ENCODE data around the gene CAMK1D.

Gene CAMK1D

GRCh38 chr10:12638781-12639180, 289.4 kb downstream of the CAMK1D start:
- no peak for TF ChIP-seq CTCF (conservative IDR thresholded peaks at IDR 0.05; ENCODE audit: low read depth, low read length)
- no peak overlapping the region for H3K27ac ChIP-seq
- no peak overlapping the region for H3K4me3 ChIP-seq (IDR thresholded peaks at IDR 0.05; ENCODE audit: insufficient read depth, low read depth, low read length)
- H3K9ac ChIP-seq: no peak overlapping the region
- H3K4me2 ChIP-seq: no peak overlapping the region
- H3K36me3 ChIP-seq (ENCODE audit: insufficient read depth): no peaks in the 10 kb centered on the region
- H3K79me2 ChIP-seq (ENCODE audit: insufficient read depth, low read depth): no peaks in the 10 kb centered on the region
- H2AFZ ChIP-seq (ENCODE audit: low read depth): no peak overlapping the region
- H3K4me1 ChIP-seq (ENCODE audit: low read depth, poor library complexity, severe bottlenecking): peaks cover 14% of the 10 kb centered on the region
- no peaks in the 10 kb centered on the region for H3K27me3 ChIP-seq (ENCODE audit: insufficient read depth, low read depth)
- no peaks in the 10 kb centered on the region for H4K20me1 ChIP-seq (ENCODE audit: insufficient read depth)

GRCh38 chr10:12639996-12640944, 290.9 kb downstream of the CAMK1D start:
- H3K36me3 ChIP-seq (ENCODE audit: insufficient read depth): no peaks in the 10 kb centered on the region
- no peaks in the 10 kb centered on the region for H4K20me1 ChIP-seq (ENCODE audit: insufficient read depth)
- H2AFZ ChIP-seq (ENCODE audit: low read depth): no peak overlapping the region
- no peak overlapping the region for H3K4me2 ChIP-seq
- no peaks in the 10 kb centered on the region for H3K79me2 ChIP-seq (ENCODE audit: insufficient read depth, low read depth)
- no peaks in the 10 kb centered on the region for H3K27me3 ChIP-seq (ENCODE audit: insufficient read depth, low read depth)
- H3K4me3 ChIP-seq (IDR thresholded peaks at IDR 0.05; ENCODE audit: insufficient read depth, low read depth, low read length): no peak overlapping the region
- H3K27ac ChIP-seq: no peak overlapping the region
- TF ChIP-seq CTCF (conservative IDR thresholded peaks at IDR 0.05; ENCODE audit: low read depth, low read length): no peak
- peaks cover 14% of the 10 kb centered on the region for H3K4me1 ChIP-seq (ENCODE audit: low read depth, poor library complexity, severe bottlenecking)
- no peak overlapping the region for H3K9ac ChIP-seq

- no peaks in the 10 kb centered on the region for H4K20me1 ChIP-seq (ENCODE audit: insufficient read depth)
- TF ChIP-seq CTCF (conservative IDR thresholded peaks at IDR 0.05; ENCODE audit: low read depth, low read length): no peak
- no peak overlapping the region for H3K9ac ChIP-seq
- no peaks in the 10 kb centered on the region for H3K36me3 ChIP-seq (ENCODE audit: insufficient read depth)
- H2AFZ ChIP-seq (ENCODE audit: low read depth): no peak overlapping the region
- peaks cover 14% of the 10 kb centered on the region for H3K4me1 ChIP-seq (ENCODE audit: low read depth, poor library complexity, severe bottlenecking)
- no peak overlapping the region for H3K4me2 ChIP-seq
- H3K27me3 ChIP-seq (ENCODE audit: insufficient read depth, low read depth): no peaks in the 10 kb centered on the region
- H3K4me3 ChIP-seq (IDR thresholded peaks at IDR 0.05; ENCODE audit: insufficient read depth, low read depth, low read length): no peak overlapping the region
- no peak overlapping the region for H3K27ac ChIP-seq
- H3K79me2 ChIP-seq (ENCODE audit: insufficient read depth, low read depth): no peaks in the 10 kb centered on the region
Observed at GRCh38 chr10:12642036-12642435, 292.7 kb downstream of the CAMK1D start.

GRCh38 chr10:12643279-12643678, 293.9 kb downstream of the CAMK1D start:
- Histone ChIP-seq H3K27ac (no peak overlapping the region), H2AFZ (ENCODE audit: low read depth) (no peak overlapping the region), H3K4me1 (ENCODE audit: low read depth, poor library complexity, severe bottlenecking) (peaks cover 3% of the 10 kb centered on the region), H4K20me1 (ENCODE audit: insufficient read depth) (no peaks in the 10 kb centered on the region), H3K9ac (no peak overlapping the region), H3K36me3 (ENCODE audit: insufficient read depth) (no peaks in the 10 kb centered on the region), H3K4me2 (no peak overlapping the region), H3K27me3 (ENCODE audit: insufficient read depth, low read depth) (no peaks in the 10 kb centered on the region), H3K79me2 (ENCODE audit: insufficient read depth, low read depth) (no peaks in the 10 kb centered on the region), H3K4me3 (IDR thresholded peaks at IDR 0.05; ENCODE audit: insufficient read depth, low read depth, low read length) (no peak overlapping the region)
- no peak for TF ChIP-seq CTCF (conservative IDR thresholded peaks at IDR 0.05; ENCODE audit: low read depth, low read length)
